ENCODE measurements around the gene L3MBTL2. TPM values are rescaled to one million over a fixed set of nuclear protein-coding genes. Genes with fewer than 3 reads are reported as not detected.
A peak's percentile ranks its signal among the peaks of the same experiment; 100 is the strongest.

Gene L3MBTL2
- total and polyA plus RNA-seq, 2 donors (not counting 1 experiment from before 2014, with no cell fraction given): 22.5 to 37.3 TPM

DNA sequence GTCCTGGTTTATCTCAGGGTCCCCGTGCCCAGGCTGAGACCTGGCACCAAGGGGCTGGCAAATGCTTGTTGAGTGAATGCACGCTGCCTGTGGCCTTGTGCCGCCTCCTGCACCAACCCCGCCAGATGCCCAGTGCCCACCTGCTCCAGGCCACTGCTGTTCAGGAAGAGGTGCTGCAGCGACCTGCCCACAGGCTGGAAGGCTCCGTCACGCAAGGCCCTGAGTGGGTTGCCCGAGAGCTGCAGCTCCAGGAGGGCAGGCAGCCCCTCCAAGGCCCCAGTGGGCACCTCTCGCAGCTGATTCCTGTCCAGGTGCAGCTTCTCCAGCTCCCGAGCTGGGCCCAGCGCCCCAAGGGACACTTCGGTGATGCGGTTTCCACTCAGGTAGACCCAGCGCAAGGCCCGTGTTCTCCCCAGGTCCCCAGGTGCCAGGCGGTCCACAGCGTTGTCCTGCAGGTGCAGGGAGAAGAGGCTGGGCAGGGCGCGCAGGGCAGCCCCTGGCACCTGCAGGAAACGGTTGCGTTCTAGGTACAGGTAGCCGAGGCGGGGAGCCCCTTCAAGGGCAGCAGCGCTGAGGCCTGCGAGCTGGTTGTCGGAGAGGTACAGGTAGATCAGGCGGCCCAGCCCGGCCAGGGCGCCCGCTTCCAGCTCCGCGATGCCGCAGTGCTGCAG lies 32.1 kb downstream of the L3MBTL2 start:
- no peak overlapping the region for H3K27ac Mint-ChIP-seq
- intact Hi-C loops (cut with micrococcal nuclease): loop anchor here (5.0 kb wide), 1 partner anchor 40 kb away; no protein-coding TSS in a partner anchor
- H3K27me3 Mint-ChIP-seq: no peaks in the 10 kb centered on the region
- ATAC-seq (ENCODE audit: low read depth): no peak
- H4K20me1 ChIP-seq (ENCODE audit: control insufficient read depth, insufficient read depth, low read length, poor library complexity, severe bottlenecking): no peaks in the 10 kb centered on the region
- peaks cover 7% of the 10 kb centered on the region for H3K4me1 Mint-ChIP-seq
- TF ChIP-seq EZH2 (IDR thresholded peaks at IDR 0.05; ENCODE audit: borderline replicate concordance, insufficient read depth, low read depth, low read length, poor library complexity, severe bottlenecking): no peak
- TF ChIP-seq, protein P1, sequence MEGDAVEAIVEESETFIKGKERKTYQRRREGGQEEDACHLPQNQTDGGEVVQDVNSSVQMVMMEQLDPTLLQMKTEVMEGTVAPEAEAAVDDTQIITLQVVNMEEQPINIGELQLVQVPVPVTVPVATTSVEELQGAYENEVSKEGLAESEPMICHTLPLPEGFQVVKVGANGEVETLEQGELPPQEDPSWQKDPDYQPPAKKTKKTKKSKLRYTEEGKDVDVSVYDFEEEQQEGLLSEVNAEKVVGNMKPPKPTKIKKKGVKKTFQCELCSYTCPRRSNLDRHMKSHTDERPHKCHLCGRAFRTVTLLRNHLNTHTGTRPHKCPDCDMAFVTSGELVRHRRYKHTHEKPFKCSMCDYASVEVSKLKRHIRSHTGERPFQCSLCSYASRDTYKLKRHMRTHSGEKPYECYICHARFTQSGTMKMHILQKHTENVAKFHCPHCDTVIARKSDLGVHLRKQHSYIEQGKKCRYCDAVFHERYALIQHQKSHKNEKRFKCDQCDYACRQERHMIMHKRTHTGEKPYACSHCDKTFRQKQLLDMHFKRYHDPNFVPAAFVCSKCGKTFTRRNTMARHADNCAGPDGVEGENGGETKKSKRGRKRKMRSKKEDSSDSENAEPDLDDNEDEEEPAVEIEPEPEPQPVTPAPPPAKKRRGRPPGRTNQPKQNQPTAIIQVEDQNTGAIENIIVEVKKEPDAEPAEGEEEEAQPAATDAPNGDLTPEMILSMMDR (IDR thresholded peaks at IDR 0.05): no peak
- no peak overlapping the region for H3K27ac ChIP-seq (ENCODE audit: low read length in 2 of 2)
- H3K4me3 ChIP-seq (ENCODE audit: control extremely low read depth in 1 of 5, extremely low read depth in 1 of 5, insufficient read depth in 1 of 5, low read depth in 2 of 5, low read length in 4 of 5): peak overlapping the region in 4 of 5 experiments; percentile 14 to 57 (median 41)
- no peaks in the 10 kb centered on the region for H3K36me3 ChIP-seq (replicated peaks in 1 of 2; ENCODE audit: control extremely low read depth in 1 of 2, control insufficient read depth in 1 of 2, extremely low read depth in 1 of 2, insufficient read depth in 2 of 2, low read length in 1 of 2)
- H2AFZ ChIP-seq (ENCODE audit: insufficient read depth, low read depth, low read length, poor library complexity, severe bottlenecking): peak overlapping the region; percentile 93
- H3K4me3 Mint-ChIP-seq: peak overlapping the region; percentile 84
- H3K9ac ChIP-seq (ENCODE audit: low read length): peak overlapping the region; percentile 54
- peaks cover 5 to 10% of the 10 kb centered on the region in 2 donors for H3K4me1 ChIP-seq (ENCODE audit: control insufficient read depth in 2 of 2, insufficient read depth in 2 of 2, low read length in 2 of 2)
- POLR2A ChIA-PET: interaction anchor here (0.8 to 1.1 kb wide), 6 partner anchors 12 to 314 kb away, joined by 3 to 8 read pairs (median 4); partner anchors contain the start of genes RANGAP1 and RBX1
- peak overlapping the region; percentile 93 for H3K4me2 ChIP-seq (replicated peaks; ENCODE audit: low read depth, low read length, poor library complexity, severe bottlenecking)
- CTCF ChIA-PET: interaction anchor here (0.6 to 4.6 kb wide), 32 partner anchors 10 to 998 kb away, joined by 3 to 93 read pairs (median 4); partner anchors contain the start of genes RANGAP1, TEF, XPNPEP3 and ZC3H7B
- WGBS (ENCODE audit: insufficient coverage): 37% methylated on average over 33 of the region's 33 CpGs
- no peaks in the 10 kb centered on the region for H3K79me2 ChIP-seq (ENCODE audit: control insufficient read depth, insufficient read depth, low read length)
- H3K9me3 ChIP-seq (ENCODE audit: control extremely low read depth in 1 of 3, control insufficient read depth in 2 of 3, insufficient read depth in 1 of 3, low read length in 2 of 3): no peaks in the 10 kb centered on the region
- peak; percentile 23 for DNase-seq
- no peaks in the 10 kb centered on the region for H3K27me3 ChIP-seq (replicated peaks in 1 of 4; ENCODE audit: control extremely low read depth in 1 of 4, control insufficient read depth in 3 of 4, insufficient read depth in 4 of 4, low read length in 3 of 4)
- H3K9me3 Mint-ChIP-seq (ENCODE audit: insufficient read depth): no peaks in the 10 kb centered on the region
